GM23248 (cell line): ENCODE data around the gene GALNT7. TPM values are rescaled to one million over a fixed set of nuclear protein-coding genes. Genes with fewer than 3 reads are reported as not detected.

Experiments used
- DNase-seq: peaks from one replicate; pipeline ENCODE4 v3.0.0-alpha.2; 2015
- H2AFZ ChIP-seq: fragments of 200-600 bp; sonication (generic); 2 replicates; pipeline ENCODE4 v1.6.1; 2016; ENCODE audit warnings: antibody characterized with exemption
- H3F3A ChIP-seq: fragments of 200-600 bp; sonication (generic); 2 replicates; pipeline ENCODE4 v1.6.1; 2016; ENCODE audit warnings: mild to moderate bottlenecking, antibody characterized with exemption, mixed run types; ENCODE audit not compliant: insufficient read depth
- H3K27ac ChIP-seq: fragments of 200-600 bp; sonication (generic); 2 replicates; pipeline ENCODE4 v1.5.1; 2016; ENCODE audit warnings: mild to moderate bottlenecking
- H3K27me3 ChIP-seq: fragments of 200-600 bp; sonication (generic); replicated peaks from 2 replicates; pipeline ENCODE4 v1.6.1; 2016; ENCODE audit warnings: mild to moderate bottlenecking; ENCODE audit not compliant: insufficient read depth
- H3K36me3 ChIP-seq: fragments of 200-600 bp; sonication (generic); 2 replicates; pipeline ENCODE4 v1.6.1; 2016; ENCODE audit warnings: low read depth, mild to moderate bottlenecking
- H3K4me1 ChIP-seq: fragments of 200-600 bp; sonication (generic); 2 replicates; pipeline ENCODE4 v1.6.1; 2016; ENCODE audit warnings: mild to moderate bottlenecking; ENCODE audit not compliant: insufficient read depth
- H3K4me2 ChIP-seq: fragments of 200-600 bp; sonication (generic); one replicate; pipeline ENCODE4 v1.6.1; 2016; ENCODE audit warnings: mild to moderate bottlenecking; ENCODE audit not compliant: unreplicated experiment
- H3K4me3 ChIP-seq: fragments of 200-600 bp; sonication (generic); 2 replicates; pipeline ENCODE4 v1.5.1; 2016; ENCODE audit warnings: mild to moderate bottlenecking
- H3K79me2 ChIP-seq: fragments of 200-600 bp; sonication (generic); 2 replicates; pipeline ENCODE4 v1.6.1; 2016; ENCODE audit warnings: mild to moderate bottlenecking; ENCODE audit not compliant: insufficient read depth
- H3K9ac ChIP-seq: fragments of 200-600 bp; sonication (generic); 2 replicates; pipeline ENCODE4 v1.6.1; 2016; ENCODE audit warnings: mild to moderate bottlenecking
- H3K9me2 ChIP-seq: fragments of 200-600 bp; sonication (generic); 2 replicates; pipeline ENCODE4 v1.6.1; 2016; ENCODE audit warnings: mixed run types, mild to moderate bottlenecking, moderate library complexity; ENCODE audit not compliant: insufficient read depth
- H3K9me3 ChIP-seq: fragments of 200-600 bp; sonication (generic); one replicate; pipeline ENCODE4 v1.6.1; 2017; ENCODE audit warnings: low read depth
- H4K20me1 ChIP-seq: fragments of 200-600 bp; sonication (generic); 2 replicates; pipeline ENCODE4 v1.6.0; 2016; ENCODE audit not compliant: insufficient read depth
- EZH2 ChIP-seq: fragments of 200-600 bp; sonication (generic); IDR thresholded peaks from 2 replicates; pipeline ENCODE4 v1.6.1; 2018; ENCODE audit warnings: antibody characterized with exemption, mild to moderate bottlenecking; ENCODE audit not compliant: insufficient read depth, poor library complexity, severe bottlenecking
- EZH2phosphoT487 ChIP-seq: fragments of 200-600 bp; sonication (generic); IDR thresholded peaks from 2 replicates; pipeline ENCODE4 v1.6.1; 2018; ENCODE audit warnings: antibody characterized with exemption, moderate library complexity, mild to moderate bottlenecking, low read depth; ENCODE audit not compliant: insufficient read depth
- WGBS, 2 experiments: methylation state at CpG; one replicate each; pipeline ENCODE4 v1.1.6; 2015 to 2017; ENCODE audit warnings: low lambda C conversion rate in 2 of 2, low coverage in 1 of 2; ENCODE audit errors: missing lambda C conversion rate in 2 of 2; 5-methylcytosine and 5-hydroxymethylcytosine counted together
- in situ Hi-C: fragments of 300-500 bp; cut with MboI; formaldehyde crosslinking; loops from 2 replicates; pipeline ENCODE4 v1.15.0; 2020
- polyA plus RNA-seq: library from polyadenylated mRNA; unstranded; fragments of >200 nt; fragmentation: Nextera tagmentation; extraction: Ambion mirVana; gene quantifications from 2 replicates; pipeline ENCODE4 v1.2.1, GENCODE V29; 2016
- total RNA-seq: library from RNA; depleted of rRNA; stranded (reverse); fragments of >200 nt; shearing (Covaris generic); gene quantifications from 2 replicates; pipeline ENCODE4 v1.2.3, GENCODE V29; 2014

GALNT7 gene
- total and polyA plus RNA-seq, 2 experiments from 2014 or later: 5.8 to 13.1 TPM

- 71 to 75% methylated on average over 3 of the region's 3 CpGs for WGBS, 2 experiments
Observed at GRCh38 chr4:173314715-173315114, 146.1 kb downstream of the GALNT7 start.

DNA sequence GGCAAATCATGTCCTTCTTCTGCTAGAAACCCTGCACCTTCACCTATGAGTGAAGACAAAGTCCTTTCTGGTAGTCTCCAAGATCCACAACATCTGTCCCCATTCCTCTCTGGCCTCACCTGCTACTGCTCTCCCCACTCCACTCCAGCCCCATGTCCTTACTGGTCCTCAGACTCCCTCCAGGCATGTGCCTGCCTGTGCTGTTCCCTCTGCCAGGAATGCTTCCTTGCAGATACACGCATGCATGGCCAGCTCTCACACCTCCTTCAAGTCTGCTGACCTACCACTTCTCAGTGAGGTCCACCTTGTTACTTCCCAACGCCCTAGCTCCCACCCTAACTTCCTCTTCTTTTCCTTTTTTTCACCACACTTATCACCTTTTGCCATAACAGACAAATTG, 147.4 kb downstream of the GALNT7 start:
- in situ Hi-C loops: no loop called here
- Histone ChIP-seq H3K36me3 (no peaks in the 10 kb centered on the region), H3F3A (peaks cover 11% of the 10 kb centered on the region; the same call in 1 of the 2 replicates), H3K9ac (no peak overlapping the region), H3K79me2 (no peaks in the 10 kb centered on the region), H4K20me1 (no peaks in the 10 kb centered on the region), H3K4me3 (no peak overlapping the region), H3K9me3 (no peaks in the 10 kb centered on the region), H3K27ac (no peak overlapping the region), H3K27me3 (no peaks in the 10 kb centered on the region), H3K4me2 (no peak overlapping the region), H3K4me1 (peaks cover 12% of the 10 kb centered on the region), H3K9me2 (no peaks in the 10 kb centered on the region), H2AFZ (no peak overlapping the region)
- TF ChIP-seq EZH2 (no peak), EZH2phosphoT487 (no peak)
- no peak for DNase-seq
- 91 to 92% methylated on average over 2 of the region's 2 CpGs for WGBS, 2 experiments

More at GRCh38 chr4:173314715-173315114, 146.1 kb downstream of the GALNT7 start:
- Histone ChIP-seq H3K4me3 (no peak overlapping the region), H3K4me1 (peaks cover 9% of the 10 kb centered on the region), H2AFZ (no peak overlapping the region), H3F3A (peaks cover 8% of the 10 kb centered on the region; the same call in 1 of the 2 replicates), H4K20me1 (no peaks in the 10 kb centered on the region), H3K9ac (no peak overlapping the region), H3K9me3 (no peaks in the 10 kb centered on the region), H3K27me3 (no peaks in the 10 kb centered on the region), H3K4me2 (no peak overlapping the region), H3K36me3 (no peaks in the 10 kb centered on the region), H3K27ac (no peak overlapping the region), H3K9me2 (no peaks in the 10 kb centered on the region), H3K79me2 (no peaks in the 10 kb centered on the region)
- TF ChIP-seq EZH2 (no peak), EZH2phosphoT487 (no peak)
- in situ Hi-C loops: loop anchor here (5.0 kb wide), 1 partner anchor 98 kb away; no protein-coding TSS in a partner anchor
- no peak for DNase-seq

GRCh38 chr4:173317004-173317403, 148.4 kb downstream of the GALNT7 start:
- Histone ChIP-seq H3K4me2 (no peak overlapping the region), H3K9ac (no peak overlapping the region), H3K27ac (no peak overlapping the region), H3K9me2 (no peaks in the 10 kb centered on the region), H3F3A (peaks cover 11% of the 10 kb centered on the region; the same call in 1 of the 2 replicates), H3K4me1 (peaks cover 12% of the 10 kb centered on the region), H3K27me3 (no peaks in the 10 kb centered on the region), H3K36me3 (no peaks in the 10 kb centered on the region), H3K79me2 (no peaks in the 10 kb centered on the region), H3K9me3 (no peaks in the 10 kb centered on the region), H2AFZ (no peak overlapping the region), H4K20me1 (no peaks in the 10 kb centered on the region), H3K4me3 (no peak overlapping the region)
- TF ChIP-seq EZH2 (no peak), EZH2phosphoT487 (no peak)
- DNase-seq: peak; percentile 29
- 78 to 84% methylated on average over 3 of the region's 3 CpGs for WGBS, 2 experiments
- in situ Hi-C loops: no loop called here

- no peak for DNase-seq
- TF ChIP-seq EZH2 (no peak), EZH2phosphoT487 (no peak)
- Histone ChIP-seq H3K27ac (no peak overlapping the region), H3K4me3 (no peak overlapping the region), H3K9me2 (no peaks in the 10 kb centered on the region), H3F3A (peaks cover 11% of the 10 kb centered on the region; the same call in 1 of the 2 replicates), H2AFZ (no peak overlapping the region), H3K9me3 (no peaks in the 10 kb centered on the region), H3K4me1 (peaks cover 16% of the 10 kb centered on the region), H4K20me1 (no peaks in the 10 kb centered on the region), H3K79me2 (no peaks in the 10 kb centered on the region), H3K36me3 (no peaks in the 10 kb centered on the region), H3K4me2 (no peak overlapping the region), H3K27me3 (no peaks in the 10 kb centered on the region), H3K9ac (no peak overlapping the region)
- in situ Hi-C loops: no loop called here
Observed at GRCh38 chr4:173318240-173318639, 149.6 kb downstream of the GALNT7 start.
